A673 (cell line): ENCODE results near the gene ZNF80. TPM values are rescaled to one million over a fixed set of nuclear protein-coding genes. Genes with fewer than 3 reads are reported as not detected.

ENCODE experiments used
- BruUV-seq: library from RNA; stranded (reverse); fragments of 400-500 nt; replicated peaks from 2 replicates; lab custom pipeline; 2021; lab: Mats Ljungman, UMichigan
- CTCF ChIA-PET: fragments of 300-600 bp; sonication (Branson Sonifier 250); formaldehyde crosslinking; loops from one replicate; lab custom pipeline; 2022; ENCODE audit warnings: antibody characterized with exemption; lab: Charles Lee
- POLR2A ChIA-PET: fragments of 300-600 bp; sonication (Branson Sonifier 250); formaldehyde crosslinking; loops from one replicate; lab custom pipeline; 2022; ENCODE audit warnings: antibody characterized with exemption; ENCODE audit not compliant: low non-redundant PET; lab: Charles Lee
- DNase-seq: peaks from one replicate; pipeline ENCODE4 v3.0.0-alpha.2; 2015; ENCODE audit warnings: low spot score
- H3K27ac ChIP-seq: fragments of 200-600 bp; sonication (generic); 2 replicates; pipeline ENCODE4 v1.5.1; 2016; ENCODE audit warnings: mixed run types, low read depth, mild to moderate bottlenecking, mixed read lengths, antibody characterized with exemption, low read length; ENCODE audit not compliant: poor library complexity, severe bottlenecking
- H3K27me3 ChIP-seq: fragments of 200-600 bp; sonication (generic); replicated peaks from 2 replicates; pipeline ENCODE4 v1.6.1; 2017; ENCODE audit warnings: mixed run types, low read depth, mild to moderate bottlenecking, mixed read lengths, antibody characterized with exemption, low read length; ENCODE audit not compliant: insufficient read depth, poor library complexity
- H3K36me3 ChIP-seq: fragments of 200-600 bp; sonication (generic); 2 replicates; pipeline ENCODE4 v1.6.1; 2016; ENCODE audit warnings: mixed run types, mild to moderate bottlenecking, mixed read lengths, antibody characterized with exemption, low read length; ENCODE audit not compliant: insufficient read depth, poor library complexity, severe bottlenecking
- H3K4me1 ChIP-seq: fragments of 200-600 bp; sonication (generic); 2 replicates; pipeline ENCODE4 v1.6.1; 2017; ENCODE audit warnings: mixed run types, mild to moderate bottlenecking, mixed read lengths, antibody characterized with exemption, low read length; ENCODE audit not compliant: insufficient read depth, poor library complexity, severe bottlenecking
- H3K4me3 ChIP-seq: fragments of 200-600 bp; sonication (generic); 2 replicates; pipeline ENCODE4 v1.5.1; 2016; ENCODE audit warnings: low read depth, mixed run types, mild to moderate bottlenecking, mixed read lengths, low read length; ENCODE audit not compliant: poor library complexity, severe bottlenecking
- H3K9me3 ChIP-seq: fragments of 200-600 bp; sonication (generic); 2 replicates; pipeline ENCODE4 v1.6.1; 2016; ENCODE audit warnings: mixed run types, low read depth, mild to moderate bottlenecking, mixed read lengths, antibody characterized with exemption, low read length; ENCODE audit not compliant: poor library complexity, severe bottlenecking
- CTCF ChIP-seq: fragments of 300-800, 200-600 bp; sonication (generic); conservative IDR thresholded peaks from 2 replicates; pipeline ENCODE4 v1.5.1; 2017; ENCODE audit warnings: low read depth, mild to moderate bottlenecking, antibody characterized with exemption, low read length, moderate library complexity, mixed read lengths
- EZH2 ChIP-seq: fragments of 200-600 bp; sonication (generic); IDR thresholded peaks from 2 replicates; pipeline ENCODE4 v1.6.1; 2017; ENCODE audit warnings: borderline replicate concordance, low read depth, mild to moderate bottlenecking, mixed read lengths, antibody characterized with exemption, low read length; ENCODE audit not compliant: poor library complexity, severe bottlenecking
- intact Hi-C: fragments of 100-400 bp; cut with micrococcal nuclease; formaldehyde crosslinking; loops from one replicate; pipeline ENCODE4 v1.10.0; 2022; ENCODE audit not compliant: unreplicated experiment
- total RNA-seq: library from RNA; stranded (reverse); gene quantifications from 2 replicates; pipeline ENCODE4 v1.2.3, GENCODE V29; 2021

Gene ZNF80
- total RNA-seq, 1 experiment from 2014 or later: not detected

- no peak overlapping the region for H3K4me3 ChIP-seq
- DNase-seq: no peak
- CTCF ChIA-PET: no interaction called here
- no peaks in the 10 kb centered on the region for H3K4me1 ChIP-seq
- no peaks in the 10 kb centered on the region for H3K27me3 ChIP-seq
- TF ChIP-seq EZH2 (no peak), CTCF (no peak)
- intact Hi-C loops: no loop called here
- no TSS peak for BruUV-seq
- H3K36me3 ChIP-seq: no peaks in the 10 kb centered on the region
- POLR2A ChIA-PET: no interaction called here
- H3K9me3 ChIP-seq: no peaks in the 10 kb centered on the region
- no peak overlapping the region for H3K27ac ChIP-seq
These were observed 1.9 kb downstream of the ZNF80 start for GRCh38 chr3:114235431-114235830.

GRCh38 chr3:114234745-114235144, 2.6 kb downstream of the ZNF80 start:
- CTCF ChIA-PET: no interaction called here
- Histone ChIP-seq H3K36me3 (no peaks in the 10 kb centered on the region), H3K4me3 (no peak overlapping the region), H3K9me3 (no peaks in the 10 kb centered on the region), H3K27me3 (no peaks in the 10 kb centered on the region), H3K4me1 (no peaks in the 10 kb centered on the region), H3K27ac (no peak overlapping the region)
- BruUV-seq: no TSS peak
- POLR2A ChIA-PET: no interaction called here
- TF ChIP-seq CTCF (no peak), EZH2 (no peak)
- intact Hi-C loops: no loop called here
- DNase-seq: no peak

- Histone ChIP-seq H3K9me3 (no peaks in the 10 kb centered on the region), H3K4me1 (no peaks in the 10 kb centered on the region), H3K36me3 (no peaks in the 10 kb centered on the region), H3K4me3 (no peak overlapping the region), H3K27ac (no peak overlapping the region), H3K27me3 (no peaks in the 10 kb centered on the region)
- POLR2A ChIA-PET: no interaction called here
- DNase-seq: no peak
- BruUV-seq: no TSS peak
- TF ChIP-seq EZH2 (no peak), CTCF (no peak)
- CTCF ChIA-PET: no interaction called here
- intact Hi-C loops: no loop called here
These were observed 5.8 kb downstream of the ZNF80 start for GRCh38 chr3:114231616-114232015.
